GM04504 (cell line): ENCODE data around the gene CCDC60.

Experiments
- DNase-seq: peaks from one replicate; pipeline ENCODE4 v3.0.0-alpha.2; 2012; ENCODE audit warnings: low read depth

Gene CCDC60

DNA sequence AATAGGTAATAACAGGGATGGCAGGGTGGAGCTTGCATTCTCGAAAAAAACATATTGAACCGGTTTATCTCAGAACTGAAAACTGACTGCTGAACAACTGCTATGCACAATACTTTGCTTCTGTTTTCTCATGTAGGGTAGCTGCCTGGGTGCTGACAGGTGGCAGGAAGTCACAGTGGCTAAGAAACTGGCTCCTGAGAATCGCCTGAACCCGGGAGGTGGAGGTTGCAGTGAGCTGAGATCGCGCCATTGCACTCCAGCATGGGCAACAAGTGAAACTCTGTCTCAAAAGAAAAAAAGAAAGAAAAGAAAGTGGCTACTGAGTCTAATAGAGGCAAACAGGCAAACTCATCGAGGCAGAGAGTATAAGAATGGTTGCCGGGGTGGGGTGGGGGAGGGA, 113.1 kb downstream of the CCDC60 start:
- DNase-seq: no peak

DNA sequence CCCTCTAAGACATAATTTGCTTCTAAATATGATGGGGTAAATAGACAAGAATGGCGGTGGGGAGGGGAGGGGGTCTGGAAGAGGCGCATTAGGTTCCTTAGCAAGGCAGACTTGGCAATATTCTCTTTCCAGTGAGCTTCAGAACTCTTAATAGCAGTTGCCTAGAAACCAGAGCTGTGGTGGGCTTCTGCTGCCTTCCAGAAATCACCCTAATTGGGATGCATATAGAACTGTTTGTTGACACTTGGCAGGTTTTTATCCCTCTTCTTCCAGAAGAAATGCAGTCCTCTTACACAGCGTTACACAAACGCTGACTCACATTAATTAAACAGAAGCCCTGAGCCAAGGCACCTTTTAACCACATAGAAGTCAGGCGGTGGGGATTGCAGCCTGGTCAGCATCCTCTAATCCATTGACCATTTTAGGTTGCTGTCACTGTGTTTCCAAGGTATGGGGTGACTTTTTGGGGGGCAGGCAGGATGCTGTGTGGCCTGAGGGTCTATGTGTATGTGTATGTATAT, 114.1 kb downstream of the CCDC60 start:
- no peak for DNase-seq

DNA sequence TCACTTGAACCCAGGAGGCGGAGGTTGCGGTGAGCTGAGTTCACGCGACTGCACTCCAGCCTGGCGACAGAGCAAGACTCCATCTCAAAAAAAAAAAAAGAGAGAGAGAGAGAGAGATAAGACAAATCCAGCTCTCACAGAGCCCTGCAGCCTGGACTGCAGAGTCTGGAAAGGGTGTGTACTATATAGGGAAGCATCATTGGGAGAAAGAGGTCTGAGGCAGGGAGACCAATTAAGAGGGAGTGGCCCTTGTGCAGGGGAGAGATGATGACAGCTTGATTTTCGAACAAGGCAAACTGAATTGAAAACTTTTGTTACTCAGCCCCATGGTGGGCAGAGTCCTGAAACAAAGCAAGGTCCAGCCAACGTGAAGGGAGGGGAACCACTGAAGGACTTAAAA, 116.2 kb downstream of the CCDC60 start:
- no peak for DNase-seq

DNA sequence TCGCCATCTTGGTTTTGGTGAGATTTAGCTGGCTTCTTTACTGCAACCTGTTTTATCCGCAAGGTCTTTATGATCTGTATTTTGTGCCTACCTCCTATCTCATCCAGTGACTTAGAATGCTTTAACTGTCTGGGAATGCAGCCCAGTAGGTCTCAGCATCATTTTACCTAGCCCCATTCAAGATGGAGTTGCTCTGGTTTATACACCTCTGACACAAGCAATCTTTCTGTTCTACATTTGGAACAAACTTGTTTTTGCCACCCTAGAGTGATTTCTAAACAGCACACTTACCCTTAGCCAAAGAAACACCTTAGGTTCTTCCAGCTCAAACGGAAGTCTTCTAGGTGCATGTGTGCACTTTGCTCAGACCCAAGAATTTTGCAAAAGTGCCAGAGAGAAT, 122.3 kb downstream of the CCDC60 start:
- DNase-seq: no peak

DNA sequence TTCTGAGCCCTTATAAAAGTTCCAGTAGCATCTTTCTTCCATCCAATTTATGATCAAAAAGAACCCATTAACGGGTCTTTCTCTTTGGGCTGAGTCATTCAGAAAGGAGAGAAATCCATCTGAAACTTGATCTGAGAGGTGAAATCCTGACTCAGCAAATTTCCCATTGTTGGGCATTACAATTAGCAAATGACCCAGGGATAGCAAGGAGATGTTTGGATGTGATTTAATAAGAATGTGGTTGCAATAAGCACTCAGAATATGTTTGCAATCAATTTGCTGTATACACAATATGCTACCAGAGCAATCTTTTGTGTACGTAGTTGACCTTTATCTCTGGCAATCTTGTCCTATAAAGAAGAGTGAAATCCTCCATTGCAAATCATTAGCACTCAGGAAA, 122.7 kb downstream of the CCDC60 start:
- DNase-seq: no peak

DNA sequence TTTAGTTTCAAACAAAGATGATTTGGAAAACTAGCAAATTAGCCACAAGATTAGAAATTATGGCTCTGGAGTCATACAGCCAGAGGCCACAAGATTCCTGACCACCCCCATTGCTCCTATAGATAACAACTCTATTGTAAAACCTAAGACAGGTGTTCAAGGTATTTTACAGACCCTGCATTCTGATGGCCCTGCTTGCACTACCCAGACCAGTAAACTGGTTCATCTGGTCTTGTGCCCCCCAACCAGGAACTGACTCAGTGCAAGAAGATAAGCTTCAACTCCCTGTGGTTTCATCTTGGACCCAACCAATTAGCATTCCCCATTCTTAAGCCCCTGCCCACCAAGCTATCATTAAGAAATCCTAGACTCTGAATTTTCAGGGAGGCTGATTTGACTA, 125.0 kb downstream of the CCDC60 start:
- no peak for DNase-seq

DNA sequence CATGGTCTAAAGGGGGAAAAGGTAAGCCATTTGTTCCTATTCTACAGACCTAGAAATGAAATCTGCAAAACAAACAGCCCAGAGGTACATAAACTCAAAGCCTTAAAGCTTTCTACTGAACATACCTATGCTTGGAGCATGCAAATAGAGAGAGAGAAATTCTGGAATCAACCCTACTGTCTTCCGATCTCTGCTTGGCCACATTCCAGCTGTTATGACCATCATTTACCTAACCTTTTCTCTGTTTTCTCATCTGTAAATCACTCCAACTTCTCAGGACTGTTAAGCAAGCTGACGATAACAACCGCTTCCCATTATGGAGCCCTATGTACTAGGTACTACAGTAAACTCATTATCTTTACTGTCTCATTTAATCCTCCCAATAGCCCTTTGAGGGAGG, 126.3 kb downstream of the CCDC60 start:
- no peak for DNase-seq

DNA sequence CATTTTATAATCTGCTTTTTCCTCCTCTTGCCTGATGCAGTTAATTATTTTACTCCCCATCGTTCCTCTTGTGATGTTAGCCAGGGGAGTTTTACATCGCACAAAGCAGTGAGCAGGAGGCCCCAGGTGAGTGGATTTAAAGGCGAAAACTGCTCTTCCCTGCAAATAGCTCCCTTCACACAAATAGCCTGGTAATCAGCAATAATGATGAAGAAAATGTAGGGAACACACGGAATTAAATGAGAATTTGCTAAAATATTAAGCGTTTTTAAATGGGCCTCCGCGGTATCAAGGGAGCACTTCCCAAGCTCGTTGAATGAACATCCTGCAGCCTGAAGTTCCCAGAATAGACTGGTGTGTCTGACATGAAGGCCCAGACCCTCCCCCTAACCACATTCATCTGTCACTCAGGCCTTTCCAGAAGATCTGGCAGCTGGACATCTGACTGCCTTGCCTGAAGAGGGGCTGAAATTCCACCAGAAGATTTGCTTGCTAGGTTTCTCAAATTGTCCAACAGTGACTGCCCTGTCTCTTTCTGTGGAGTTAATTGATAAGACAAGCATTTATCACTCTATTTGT, 127.2 kb downstream of the CCDC60 start:
- DNase-seq: no peak

DNA sequence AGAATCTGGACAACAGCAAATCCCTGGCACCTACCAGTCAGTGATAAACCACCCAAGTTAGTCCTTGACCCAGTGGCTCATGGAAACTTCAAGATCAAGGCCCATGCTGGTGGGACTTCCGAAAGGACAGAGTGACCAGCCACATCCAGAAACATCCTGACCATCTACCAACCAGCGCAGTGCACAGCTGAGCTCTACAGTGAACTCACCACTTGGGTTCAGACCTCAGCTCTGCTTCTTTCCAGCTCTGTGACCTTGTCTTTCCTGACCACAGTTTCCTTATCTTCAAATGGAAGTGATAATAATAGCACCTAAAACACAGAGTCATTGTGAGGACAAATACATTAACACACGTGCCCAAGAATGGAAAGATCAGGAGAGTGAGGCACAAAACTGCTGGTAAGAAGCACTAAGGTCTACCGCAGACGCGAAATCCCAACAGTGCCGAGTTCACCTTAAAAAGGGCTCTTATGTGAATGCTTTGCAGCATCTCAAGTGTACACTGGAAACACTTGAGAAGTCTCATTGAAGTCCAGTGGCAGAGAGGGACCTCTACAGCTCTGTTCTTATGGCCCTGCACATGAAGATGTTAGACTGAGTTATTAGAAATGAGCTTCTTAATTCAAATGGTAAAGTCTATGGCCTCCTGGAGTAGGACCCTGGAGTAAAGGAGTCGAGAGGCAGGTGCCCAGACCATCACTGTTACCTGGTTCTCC, 128.8 kb downstream of the CCDC60 start:
- DNase-seq: no peak

DNA sequence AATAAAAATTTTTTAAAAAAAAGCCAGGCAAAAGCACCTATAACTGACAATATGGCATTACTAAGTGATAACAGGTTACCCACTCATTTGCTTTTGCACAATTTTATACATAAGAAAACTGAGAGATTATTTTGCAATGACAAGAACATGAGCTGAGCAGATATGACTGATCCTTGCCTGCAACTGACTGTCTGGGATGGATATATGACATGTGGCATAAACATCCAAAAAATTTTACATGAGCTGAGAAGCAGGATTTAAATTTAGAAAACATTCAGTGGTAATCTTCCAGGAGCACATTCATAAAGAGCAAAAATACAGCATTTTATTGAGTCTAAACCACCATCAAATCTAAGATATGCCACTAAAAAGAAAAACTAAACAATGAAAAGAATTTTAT, 133.8 kb downstream of the CCDC60 start:
- no peak for DNase-seq

DNA sequence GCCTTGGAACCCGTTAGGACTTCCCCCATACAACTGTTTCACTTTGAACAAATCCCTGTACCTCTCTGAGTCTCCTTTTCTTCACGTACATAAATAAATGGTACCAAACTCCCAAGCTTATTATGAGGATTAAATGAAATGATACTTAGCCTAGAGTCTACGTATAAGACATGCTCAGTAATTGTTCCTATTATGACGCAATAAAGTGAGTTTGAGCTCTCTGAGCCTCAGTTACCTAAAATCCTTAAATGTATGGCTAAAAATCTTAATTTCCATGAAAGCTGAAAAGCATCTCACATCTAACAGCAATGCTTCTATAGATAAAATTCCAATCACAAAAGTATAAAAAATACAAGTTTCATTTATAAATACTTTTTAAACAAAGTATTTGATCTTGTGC, 141.1 kb downstream of the CCDC60 start:
- no peak for DNase-seq

DNA sequence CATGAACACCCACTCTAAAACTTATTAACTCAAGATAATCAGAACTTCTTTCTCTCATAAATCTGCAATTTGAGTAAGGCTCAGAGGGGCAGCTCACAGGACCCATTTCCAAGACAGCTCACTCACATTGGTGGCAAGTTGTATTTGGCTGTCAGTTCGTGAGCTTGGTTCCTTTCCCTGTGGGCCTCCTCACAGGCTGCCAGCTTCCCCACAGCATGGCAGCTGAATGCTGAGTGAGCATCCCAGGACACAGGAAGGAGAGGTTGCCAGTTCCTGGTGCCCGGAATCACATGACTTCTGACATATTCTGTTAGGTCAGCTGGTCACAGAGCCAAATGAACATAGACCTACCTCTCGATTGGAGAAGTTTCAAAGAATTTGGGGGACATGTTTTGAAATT, 142.4 kb downstream of the CCDC60 start:
- DNase-seq: no peak

DNA sequence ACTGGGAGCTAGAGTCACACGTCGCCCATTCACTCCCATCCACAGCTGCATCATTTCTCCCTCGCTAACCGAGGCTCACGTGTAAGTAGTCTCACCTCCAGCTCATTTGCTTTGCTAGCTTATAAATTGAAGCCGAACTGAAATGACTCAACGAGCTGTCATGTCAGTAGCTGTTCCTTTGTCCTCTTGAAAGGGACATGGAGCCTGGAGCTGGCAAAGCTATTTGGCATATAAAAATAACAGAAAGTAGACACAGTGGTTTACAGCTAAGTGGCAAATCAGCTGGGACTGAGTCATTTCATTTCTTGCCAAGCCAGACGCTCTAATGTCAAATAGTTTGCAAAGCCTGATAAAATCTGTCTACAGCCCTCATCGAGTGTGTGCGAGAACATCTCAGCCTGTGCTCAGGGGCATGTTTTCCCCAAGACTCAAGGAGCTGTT, 144.6 kb downstream of the CCDC60 start:
- no peak for DNase-seq

DNA sequence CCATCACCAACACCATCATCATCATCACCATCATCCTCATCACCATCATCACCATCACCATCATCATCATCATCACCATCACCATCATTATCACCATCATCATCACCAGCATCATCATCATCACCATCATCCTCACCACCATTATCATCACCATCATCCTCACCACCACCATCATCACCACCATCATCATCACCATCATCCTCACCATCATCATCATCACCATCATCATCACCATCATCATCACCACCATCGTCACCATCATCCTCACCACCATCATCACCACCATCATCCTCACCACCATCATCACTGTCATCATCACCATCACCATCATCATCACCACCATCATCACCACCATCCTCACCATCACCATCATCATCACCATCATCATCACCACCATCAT, 146.0 kb downstream of the CCDC60 start:
- DNase-seq: no peak

DNA sequence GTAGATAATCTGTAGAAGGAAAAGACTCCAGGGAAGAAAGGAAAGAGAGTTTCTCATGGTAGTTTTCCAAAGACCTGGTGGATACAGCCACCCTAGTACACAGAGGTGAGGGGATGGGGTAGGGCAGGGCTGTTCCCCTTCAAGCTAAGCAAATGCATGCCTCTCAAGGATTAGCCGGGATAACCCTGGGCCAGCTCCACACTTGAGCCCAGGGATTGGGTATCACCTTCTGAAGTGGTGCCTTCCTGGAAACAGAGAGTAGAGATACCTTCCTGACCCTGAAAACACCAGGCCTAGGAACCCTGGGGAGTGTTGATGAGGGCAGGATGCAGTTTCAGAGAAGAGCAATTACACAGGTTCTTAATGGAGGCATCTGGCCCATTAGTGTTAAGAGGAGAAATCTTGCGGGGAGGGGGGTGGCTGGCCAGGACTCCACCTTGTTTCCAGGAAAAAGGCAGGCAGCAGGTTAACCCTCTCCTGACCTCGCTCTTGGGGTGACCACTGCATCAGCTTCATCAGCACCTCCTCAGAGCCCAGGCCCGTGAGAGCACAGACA, 152.1 kb downstream of the CCDC60 start:
- DNase-seq: no peak

DNA sequence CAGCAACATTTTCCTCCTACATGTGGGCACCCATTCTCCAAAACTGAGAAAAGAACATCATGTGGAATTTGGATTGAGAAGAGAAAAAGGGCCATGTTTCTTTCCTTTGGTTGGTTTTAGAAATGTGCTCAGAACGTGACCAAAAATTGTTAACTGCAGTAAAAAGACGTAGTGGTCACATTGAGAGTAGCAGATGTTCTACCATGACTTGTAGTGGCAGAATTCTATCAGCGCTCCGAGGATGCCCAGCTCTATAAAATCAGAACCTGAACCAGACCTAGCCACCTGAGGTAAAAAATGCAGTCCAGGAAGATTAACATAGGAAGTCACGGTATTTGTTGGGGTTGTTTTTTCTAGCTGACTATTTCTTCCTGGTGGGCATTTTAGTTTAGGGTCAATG, 157.3 kb downstream of the CCDC60 start:
- DNase-seq: no peak

DNA sequence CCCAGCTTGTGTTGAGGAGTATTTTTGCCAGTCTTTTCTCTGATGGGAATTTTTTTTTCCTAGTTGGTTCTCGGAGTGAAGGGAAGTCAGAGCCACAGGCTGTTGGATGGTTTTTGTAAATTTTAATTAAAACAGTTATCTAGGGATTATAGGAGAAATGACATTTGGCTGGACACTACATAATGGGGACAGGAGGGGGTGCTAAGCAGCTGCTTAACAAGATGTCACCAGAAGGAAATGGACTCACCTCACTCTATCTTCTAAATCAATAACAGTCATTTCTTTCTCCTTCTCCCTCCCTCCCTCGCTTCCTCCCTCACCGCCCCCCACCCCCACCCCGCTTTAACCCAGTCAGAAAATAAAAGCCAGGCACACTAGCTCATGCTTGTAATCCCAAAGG, 165.7 kb downstream of the CCDC60 start:
- DNase-seq: no peak

DNA sequence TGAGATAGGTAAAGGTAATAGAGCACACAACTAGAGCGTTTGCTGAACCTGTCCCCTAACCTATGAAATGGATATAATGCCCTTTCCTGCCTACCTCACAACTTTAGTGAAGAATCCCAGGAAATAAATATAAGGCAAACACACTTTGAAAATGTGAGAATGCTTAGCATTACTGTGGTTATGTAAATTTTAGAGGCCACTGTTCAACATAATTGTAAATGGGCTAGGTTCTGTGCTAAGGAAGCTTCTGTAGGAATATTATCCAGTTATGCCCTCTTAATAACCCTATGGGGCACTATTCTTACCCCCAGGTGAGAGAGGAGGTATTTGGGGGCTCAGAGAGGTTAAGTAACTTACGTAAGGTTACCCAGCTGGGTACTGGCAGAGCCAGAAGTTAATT, 166.5 kb downstream of the CCDC60 start:
- no peak for DNase-seq

DNA sequence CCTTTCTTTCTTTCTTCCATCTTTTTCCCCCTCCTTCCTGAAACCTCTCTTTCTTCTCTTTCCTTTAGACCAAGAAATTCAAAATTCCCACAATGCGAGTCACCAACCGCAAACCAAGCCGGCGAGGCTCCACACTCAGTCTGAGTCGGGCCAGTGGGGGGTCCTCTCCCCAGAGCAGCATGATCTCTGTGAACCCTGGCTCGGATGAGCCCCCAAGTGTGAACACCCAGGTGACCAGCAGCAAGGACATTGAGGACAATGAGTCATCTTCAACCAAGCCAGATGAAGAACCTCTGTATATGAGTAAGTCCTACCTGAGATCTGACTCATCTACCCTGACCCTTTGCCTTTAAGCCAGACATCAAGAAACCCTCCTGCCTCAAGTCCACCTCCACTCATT, 170.5 kb downstream of the CCDC60 start:
- no peak for DNase-seq

DNA sequence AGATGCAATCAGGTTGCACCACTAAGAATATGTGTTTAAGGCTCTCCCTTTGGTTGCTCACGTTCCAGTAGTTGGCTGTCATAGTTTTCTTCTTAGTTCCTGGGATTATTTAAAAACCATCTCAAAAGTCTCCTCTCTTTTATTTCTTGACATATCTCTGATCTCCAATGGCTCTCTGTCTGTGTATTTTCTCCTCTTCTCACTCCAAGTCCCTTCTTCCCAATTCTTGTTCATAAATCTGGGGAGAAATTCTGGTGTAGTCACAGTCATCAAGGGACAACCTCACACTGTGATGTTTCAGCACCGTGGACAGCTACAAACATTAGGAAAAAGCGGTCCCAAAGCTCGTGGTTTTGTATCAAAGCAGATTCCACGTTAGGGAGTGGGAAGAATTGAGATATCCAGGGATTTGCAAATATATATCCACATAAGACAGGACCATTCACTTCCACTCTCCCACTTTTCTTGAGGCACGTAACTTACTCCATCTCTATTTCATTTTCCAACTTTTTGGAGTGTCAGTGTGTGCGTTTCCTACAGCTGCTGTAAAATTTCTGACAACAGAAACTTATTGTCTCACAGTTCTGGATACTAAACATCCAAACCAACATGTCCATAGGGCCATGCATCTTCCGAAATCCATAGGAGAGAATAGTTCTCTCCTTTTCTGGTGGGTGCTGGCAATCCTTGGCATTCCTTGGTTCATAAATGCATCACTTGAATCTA, 178.4 kb downstream of the CCDC60 start:
- no peak for DNase-seq

DNA sequence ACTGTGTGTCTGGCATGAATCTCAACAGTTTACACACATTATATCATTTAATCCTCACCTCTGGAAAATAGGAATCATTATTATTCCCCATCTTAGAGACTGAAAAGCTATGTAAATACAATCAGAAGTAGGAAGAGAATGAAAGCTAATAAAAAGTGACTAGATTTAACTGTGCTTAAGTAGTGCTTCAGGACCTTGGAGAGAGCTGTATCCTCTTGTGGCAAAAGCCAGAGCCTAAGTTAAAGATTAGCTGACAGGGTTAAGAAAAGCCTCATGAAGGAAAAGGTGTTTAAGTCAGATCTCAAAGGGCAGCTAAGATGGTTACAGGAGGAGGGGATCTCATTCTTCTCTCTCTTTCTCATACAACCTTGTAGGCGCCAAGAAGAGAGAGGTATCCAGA, 193.7 kb downstream of the CCDC60 start:
- no peak for DNase-seq

DNA sequence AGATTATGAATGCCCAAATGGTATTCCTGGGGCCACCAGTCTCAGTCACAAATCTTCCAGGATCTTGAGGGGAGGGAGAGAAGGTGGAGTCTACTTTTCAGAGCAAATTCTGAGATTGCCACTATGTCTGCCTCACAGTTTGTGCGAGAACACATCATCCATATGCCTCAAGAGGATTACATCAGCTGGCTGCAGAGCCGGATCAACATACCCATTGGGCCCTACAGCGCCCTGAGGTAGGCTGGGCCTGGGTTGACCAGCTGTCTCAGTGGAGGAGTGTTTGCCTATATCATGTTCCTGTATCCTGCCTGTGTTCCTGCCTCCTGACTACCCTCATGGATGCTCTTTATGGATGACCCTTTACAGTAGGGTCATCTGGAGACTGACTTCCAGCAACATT, 205.9 kb downstream of the CCDC60 start:
- no peak for DNase-seq
